ENCODE measurements around the gene CSTPP1. TPM values are rescaled to one million over a fixed set of nuclear protein-coding genes. Genes with fewer than 3 reads are reported as not detected.

Gene CSTPP1
- total RNA-seq, 1 donor from 2014 or later, result 29.6 TPM

- Histone ChIP-seq H3K9ac (ENCODE audit: low read length) (no peak overlapping the region), H3K27ac (ENCODE audit: low read depth, low read length) (no peak overlapping the region), H2AFZ (ENCODE audit: low read depth, low read length) (no peak overlapping the region), H3K4me1 (ENCODE audit: insufficient read depth, low read length) (peaks cover 16% of the 10 kb centered on the region), H3K4me2 (ENCODE audit: low read length) (no peak overlapping the region), H3K4me3 (ENCODE audit: insufficient read depth, low read depth, low read length) (no peak overlapping the region), H3K9me3 (ENCODE audit: insufficient read depth, low read depth, low read length) (no peaks in the 10 kb centered on the region), H3K36me3 (ENCODE audit: insufficient read depth, low read length) (no peaks in the 10 kb centered on the region), H3K79me2 (ENCODE audit: insufficient read depth, low read length) (no peaks in the 10 kb centered on the region), H3K27me3 (ENCODE audit: insufficient read depth, low read length) (no peaks in the 10 kb centered on the region), H4K20me1 (ENCODE audit: insufficient read depth, low read length) (peaks cover 4% of the 10 kb centered on the region)
- Mint-ChIP-seq H3K9me3 (ENCODE audit: unreplicated experiment) (peaks cover 2% of the 10 kb centered on the region), H3K4me1 (ENCODE audit: low read depth, unreplicated experiment) (peaks cover 21% of the 10 kb centered on the region), H3K27ac (ENCODE audit: unreplicated experiment) (no peak overlapping the region), H3K27me3 (ENCODE audit: low read depth, unreplicated experiment) (no peaks in the 10 kb centered on the region), H3K36me3 (ENCODE audit: low read depth, unreplicated experiment) (peaks cover 3% of the 10 kb centered on the region), H3K4me3 (ENCODE audit: unreplicated experiment) (no peak overlapping the region)
- TF ChIP-seq CTCF (IDR thresholded peaks at IDR 0.05; ENCODE audit: insufficient read depth, low read depth, low read length), result no peak
- FAIRE-seq, result no peak
- DNase-seq (ENCODE audit: low read depth), result no peak
Observed at GRCh38 chr11:47101406-47101805, 164.8 kb downstream of the CSTPP1 start.

- peak overlapping the region; percentile 84 for H3K27ac Mint-ChIP-seq (ENCODE audit: unreplicated experiment)
- H3K4me3 Mint-ChIP-seq (ENCODE audit: unreplicated experiment), result no peak overlapping the region
- Histone ChIP-seq H3K4me1 (ENCODE audit: insufficient read depth, low read length) (peaks cover 16% of the 10 kb centered on the region), H3K4me2 (ENCODE audit: low read length) (peak overlapping the region; percentile 62), H4K20me1 (ENCODE audit: insufficient read depth, low read length) (peaks cover 4% of the 10 kb centered on the region), H3K9me3 (ENCODE audit: insufficient read depth, low read depth, low read length) (no peaks in the 10 kb centered on the region), H3K27ac (ENCODE audit: low read depth, low read length) (peak overlapping the region; percentile 26), H3K36me3 (ENCODE audit: insufficient read depth, low read length) (no peaks in the 10 kb centered on the region), H3K79me2 (ENCODE audit: insufficient read depth, low read length) (no peaks in the 10 kb centered on the region), H3K9ac (ENCODE audit: low read length) (peak overlapping the region; percentile 13), H3K27me3 (ENCODE audit: insufficient read depth, low read length) (no peaks in the 10 kb centered on the region), H2AFZ (ENCODE audit: low read depth, low read length) (no peak overlapping the region), H3K4me3 (ENCODE audit: insufficient read depth, low read depth, low read length) (no peak overlapping the region)
- TF ChIP-seq EZH2 (IDR thresholded peaks at IDR 0.05; ENCODE audit: insufficient read depth, low read length) (no peak), CTCF (IDR thresholded peaks at IDR 0.05; ENCODE audit: insufficient read depth, low read depth, low read length) (no peak)
- no peaks in the 10 kb centered on the region for H3K27me3 Mint-ChIP-seq (ENCODE audit: low read depth, unreplicated experiment)
- peaks cover 2% of the 10 kb centered on the region for H3K36me3 Mint-ChIP-seq (ENCODE audit: low read depth, unreplicated experiment)
- peaks cover 16% of the 10 kb centered on the region for H3K4me1 Mint-ChIP-seq (ENCODE audit: low read depth, unreplicated experiment)
- H3K9me3 Mint-ChIP-seq (ENCODE audit: unreplicated experiment), result no peaks in the 10 kb centered on the region
- FAIRE-seq (no peak), DNase-seq (ENCODE audit: low read depth) (peak; percentile 71)
Observed at GRCh38 chr11:47104261-47104950, 167.8 kb downstream of the CSTPP1 start.

- FAIRE-seq, result no peak
- H3K9me3 Mint-ChIP-seq (ENCODE audit: unreplicated experiment), result no peaks in the 10 kb centered on the region
- peaks cover 2% of the 10 kb centered on the region for H3K36me3 Mint-ChIP-seq (ENCODE audit: low read depth, unreplicated experiment)
- H3K27me3 Mint-ChIP-seq (ENCODE audit: low read depth, unreplicated experiment), result no peaks in the 10 kb centered on the region
- no peak overlapping the region for H3K4me3 ChIP-seq (ENCODE audit: insufficient read depth, low read depth, low read length)
- peaks cover 12% of the 10 kb centered on the region for H3K4me1 ChIP-seq (ENCODE audit: insufficient read depth, low read length)
- peaks cover 17% of the 10 kb centered on the region for H3K4me1 Mint-ChIP-seq (ENCODE audit: low read depth, unreplicated experiment)
- no peak overlapping the region for H3K4me2 ChIP-seq (ENCODE audit: low read length)
- H2AFZ ChIP-seq (ENCODE audit: low read depth, low read length), result no peak overlapping the region
- no peak overlapping the region for H3K4me3 Mint-ChIP-seq (ENCODE audit: unreplicated experiment)
- peaks cover 8% of the 10 kb centered on the region for H4K20me1 ChIP-seq (ENCODE audit: insufficient read depth, low read length)
- no peaks in the 10 kb centered on the region for H3K27me3 ChIP-seq (ENCODE audit: insufficient read depth, low read length)
- no peak for DNase-seq (ENCODE audit: low read depth)
- no peaks in the 10 kb centered on the region for H3K9me3 ChIP-seq (ENCODE audit: insufficient read depth, low read depth, low read length)
- no peaks in the 10 kb centered on the region for H3K36me3 ChIP-seq (ENCODE audit: insufficient read depth, low read length)
- no peak for TF ChIP-seq CTCF (IDR thresholded peaks at IDR 0.05; ENCODE audit: insufficient read depth, low read depth, low read length)
- no peak for TF ChIP-seq EZH2 (IDR thresholded peaks at IDR 0.05; ENCODE audit: insufficient read depth, low read length)
- H3K9ac ChIP-seq (ENCODE audit: low read length), result no peak overlapping the region
- H3K79me2 ChIP-seq (ENCODE audit: insufficient read depth, low read length), result no peaks in the 10 kb centered on the region
- H3K27ac Mint-ChIP-seq (ENCODE audit: unreplicated experiment), result no peak overlapping the region
- no peak overlapping the region for H3K27ac ChIP-seq (ENCODE audit: low read depth, low read length)
Observed at GRCh38 chr11:47105541-47105940, 169.0 kb downstream of the CSTPP1 start.
